Prostate gland (tissue), 2 donors: ENCODE results near the gene ERVW-1.

ENCODE experiments used
- POLR2A ChIP-seq: fragments of 450-650 bp; IDR thresholded peaks from one replicate; pipeline ENCODE4 v1.6.1; 2016; ENCODE audit warnings: antibody characterized with exemption, mild to moderate bottlenecking
- POLR2AphosphoS5 ChIP-seq: sonication (generic); formaldehyde crosslinking; IDR thresholded peaks from one replicate; pipeline ENCODE4 v1.6.1; 2017; ENCODE audit warnings: antibody characterized with exemption
- TF ChIP-seq, protein P1 (sequence below), 4 experiments: fragments of 200-600 bp in 2 of 4; fragments of 450-650 bp in 2 of 4; sonication (generic) in 2 of 4; IDR thresholded peaks; 1 replicate in 3 of 4; 2 replicates in 1 of 4; pipeline ENCODE4 v1.5.1; 2016 to 2019; ENCODE audit warnings: antibody characterized with exemption in 4 of 4, mild to moderate bottlenecking in 2 of 4, moderate library complexity in 2 of 4

DNA sequence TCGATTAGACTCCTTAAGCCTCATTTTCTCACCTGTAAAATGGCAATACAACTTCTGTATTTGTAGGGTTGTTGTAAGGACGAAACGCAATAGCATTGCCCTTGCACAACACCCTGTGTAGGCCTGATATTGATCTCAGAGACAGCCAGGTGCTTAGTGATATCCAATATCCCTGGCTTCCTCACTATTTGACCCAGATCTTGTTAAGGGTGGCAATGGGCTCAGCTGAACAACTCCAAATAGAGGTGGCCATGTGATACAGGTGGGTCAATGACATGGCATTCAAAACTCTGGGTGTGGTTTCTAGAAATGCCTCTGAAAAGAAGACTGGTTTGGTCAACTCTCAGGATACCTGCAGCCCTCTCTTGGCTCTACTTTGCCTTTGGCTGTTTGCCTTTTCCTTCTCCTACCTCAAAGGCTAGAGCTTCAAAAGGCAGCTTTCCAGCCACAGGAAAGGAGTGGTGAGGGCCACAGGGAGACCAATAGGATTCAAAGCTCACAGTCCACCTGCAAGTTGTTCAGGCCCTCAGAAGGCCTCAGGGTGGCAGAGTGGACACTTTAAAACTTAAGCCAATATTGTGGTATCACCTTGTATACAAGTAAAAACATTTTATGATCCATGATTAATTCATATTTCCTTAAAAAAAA is 45.3 kb downstream of the ERVW-1 start:
- TF ChIP-seq, protein P1, sequence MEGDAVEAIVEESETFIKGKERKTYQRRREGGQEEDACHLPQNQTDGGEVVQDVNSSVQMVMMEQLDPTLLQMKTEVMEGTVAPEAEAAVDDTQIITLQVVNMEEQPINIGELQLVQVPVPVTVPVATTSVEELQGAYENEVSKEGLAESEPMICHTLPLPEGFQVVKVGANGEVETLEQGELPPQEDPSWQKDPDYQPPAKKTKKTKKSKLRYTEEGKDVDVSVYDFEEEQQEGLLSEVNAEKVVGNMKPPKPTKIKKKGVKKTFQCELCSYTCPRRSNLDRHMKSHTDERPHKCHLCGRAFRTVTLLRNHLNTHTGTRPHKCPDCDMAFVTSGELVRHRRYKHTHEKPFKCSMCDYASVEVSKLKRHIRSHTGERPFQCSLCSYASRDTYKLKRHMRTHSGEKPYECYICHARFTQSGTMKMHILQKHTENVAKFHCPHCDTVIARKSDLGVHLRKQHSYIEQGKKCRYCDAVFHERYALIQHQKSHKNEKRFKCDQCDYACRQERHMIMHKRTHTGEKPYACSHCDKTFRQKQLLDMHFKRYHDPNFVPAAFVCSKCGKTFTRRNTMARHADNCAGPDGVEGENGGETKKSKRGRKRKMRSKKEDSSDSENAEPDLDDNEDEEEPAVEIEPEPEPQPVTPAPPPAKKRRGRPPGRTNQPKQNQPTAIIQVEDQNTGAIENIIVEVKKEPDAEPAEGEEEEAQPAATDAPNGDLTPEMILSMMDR (IDR thresholded peaks at IDR 0.05), result no peak
- TF ChIP-seq POLR2AphosphoS5 (no peak), POLR2A (no peak)
